GM12891 (cell line): ENCODE results near the gene CYP27A1.

ENCODE experiments used
- DNase-seq: peaks from one replicate; pipeline ENCODE4 v3.0.0; 2011; ENCODE audit warnings: low spot score; ENCODE audit not compliant: insufficient read length
- FAIRE-seq: peaks from 2 replicates; lab custom pipeline; 2011; peaks lifted over from hg19 to GRCh38; lab: Jason Lieb, UNC
- PAX5 ChIP-seq: IDR thresholded peaks from 2 replicates; pipeline ENCODE4 v1.6.1; 2011; ENCODE audit warnings: low read length, moderate library complexity, mild to moderate bottlenecking; ENCODE audit not compliant: insufficient read depth, severe bottlenecking
- POLR2A ChIP-seq: IDR thresholded peaks from 2 replicates; pipeline ENCODE4 v1.6.1; 2011; ENCODE audit warnings: low read depth, low read length, control low read depth
- POLR2AphosphoS5 ChIP-seq: IDR thresholded peaks from 2 replicates; pipeline ENCODE4 v1.6.1; 2011; ENCODE audit warnings: low read depth, low read length, control low read depth
- POU2F2 ChIP-seq: IDR thresholded peaks from 2 replicates; pipeline ENCODE4 v1.6.1; 2011; ENCODE audit warnings: low read depth, mild to moderate bottlenecking, control low read depth, low read length, moderate library complexity
- SPI1 ChIP-seq: IDR thresholded peaks from 2 replicates; pipeline ENCODE4 v1.6.1; 2011; ENCODE audit warnings: low read depth, low read length, control low read depth
- TAF1 ChIP-seq: IDR thresholded peaks from 2 replicates; pipeline ENCODE4 v1.6.1; 2011; ENCODE audit warnings: low read depth, low read length, control low read depth

Gene CYP27A1

GRCh38 chr2:218788529-218789255, 6.7 kb downstream of the CYP27A1 start:
- DNase-seq: no peak
- FAIRE-seq: no peak
- no peak for TF ChIP-seq PAX5
- TF ChIP-seq TAF1: no peak
- no peak for TF ChIP-seq POLR2A
- no peak for TF ChIP-seq SPI1
- no peak for TF ChIP-seq POLR2AphosphoS5
- no peak for TF ChIP-seq POU2F2

DNA sequence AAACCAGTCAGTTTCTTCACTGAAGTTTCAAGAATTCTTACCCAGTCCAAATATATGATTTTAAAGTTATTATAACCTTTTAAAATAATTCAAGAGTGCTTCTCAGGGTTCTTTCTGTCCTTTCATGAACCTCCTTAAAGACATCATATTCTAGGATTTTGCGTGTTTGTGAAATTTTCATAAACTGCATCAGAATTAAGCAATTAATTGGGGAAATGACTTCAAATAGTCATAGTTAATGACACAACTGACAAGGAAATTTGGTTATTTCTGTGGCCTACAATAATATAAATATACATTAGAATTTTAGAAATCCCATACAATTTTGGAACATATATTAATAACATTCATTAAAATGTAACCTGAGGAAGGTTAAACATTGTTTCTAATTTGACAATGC, 10.5 kb downstream of the CYP27A1 start:
- no peak for FAIRE-seq
- TF ChIP-seq SPI1 (no peak), POU2F2 (no peak), PAX5 (no peak), POLR2AphosphoS5 (no peak), POLR2A (no peak), TAF1 (no peak)

DNA sequence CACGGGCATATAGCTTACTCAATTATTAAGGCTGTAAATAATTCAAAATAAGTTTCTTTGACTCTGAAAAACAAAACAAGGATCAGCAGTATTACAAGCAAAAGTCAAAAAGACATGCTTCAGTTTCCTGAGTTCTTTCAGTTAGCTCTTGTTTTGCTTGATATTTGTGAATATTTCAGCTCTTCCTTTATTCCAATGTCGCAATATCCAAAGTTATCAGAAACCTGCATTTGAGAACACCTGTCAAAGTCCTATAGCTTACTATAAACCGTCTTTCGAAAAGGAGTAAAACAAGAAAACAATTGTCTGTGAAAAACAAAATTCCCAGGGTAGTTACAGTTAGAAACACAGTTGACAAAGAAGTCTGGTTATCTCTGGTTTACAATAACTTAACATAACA, 14.7 kb downstream of the CYP27A1 start:
- no peak for TF ChIP-seq POLR2AphosphoS5
- no peak for TF ChIP-seq POLR2A
- no peak for TF ChIP-seq SPI1
- no peak for TF ChIP-seq TAF1
- TF ChIP-seq PAX5: no peak
- TF ChIP-seq POU2F2: no peak
- DNase-seq: no peak
- FAIRE-seq: no peak

More for the DNA sequence above, 10.5 kb downstream of the CYP27A1 start:
- DNase-seq: no peak

GRCh38 chr2:218798767-218799504, 17.0 kb downstream of the CYP27A1 start:
- TF ChIP-seq SPI1 (no peak), TAF1 (no peak), POU2F2 (no peak), POLR2AphosphoS5 (no peak), POLR2A (no peak), PAX5 (no peak)
- FAIRE-seq (no peak), DNase-seq (no peak)

DNA sequence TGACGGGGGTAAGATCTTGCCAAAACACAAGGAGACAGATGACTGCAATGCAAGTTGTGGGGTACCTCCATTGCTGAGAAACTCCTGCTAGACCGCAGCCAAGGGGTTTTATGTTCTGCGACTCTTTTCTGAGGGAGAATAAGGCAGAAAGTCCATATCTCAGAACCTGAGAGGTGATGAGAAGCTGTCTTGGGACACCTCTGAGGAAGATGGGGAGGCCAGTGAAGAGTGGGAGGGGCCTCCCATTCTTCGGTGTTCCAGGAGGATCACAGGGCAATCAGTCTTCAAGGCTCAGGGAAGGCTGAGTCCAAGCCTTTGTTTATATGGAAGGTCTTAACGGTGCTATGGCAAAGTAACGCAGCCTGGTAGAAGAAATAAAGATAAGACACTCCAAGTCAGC, 18.0 kb downstream of the CYP27A1 start:
- DNase-seq (no peak), FAIRE-seq (no peak)
- no peak for TF ChIP-seq SPI1
- no peak for TF ChIP-seq POLR2A
- no peak for TF ChIP-seq POLR2AphosphoS5
- no peak for TF ChIP-seq TAF1
- no peak for TF ChIP-seq POU2F2
- no peak for TF ChIP-seq PAX5

- TF ChIP-seq TAF1 (no peak), PAX5 (no peak), POU2F2 (no peak), POLR2AphosphoS5 (no peak), POLR2A (no peak), SPI1 (no peak)
- DNase-seq (no peak), FAIRE-seq (no peak)
Measured at GRCh38 chr2:218802386-218802994, 20.5 kb downstream of the CYP27A1 start.

DNA sequence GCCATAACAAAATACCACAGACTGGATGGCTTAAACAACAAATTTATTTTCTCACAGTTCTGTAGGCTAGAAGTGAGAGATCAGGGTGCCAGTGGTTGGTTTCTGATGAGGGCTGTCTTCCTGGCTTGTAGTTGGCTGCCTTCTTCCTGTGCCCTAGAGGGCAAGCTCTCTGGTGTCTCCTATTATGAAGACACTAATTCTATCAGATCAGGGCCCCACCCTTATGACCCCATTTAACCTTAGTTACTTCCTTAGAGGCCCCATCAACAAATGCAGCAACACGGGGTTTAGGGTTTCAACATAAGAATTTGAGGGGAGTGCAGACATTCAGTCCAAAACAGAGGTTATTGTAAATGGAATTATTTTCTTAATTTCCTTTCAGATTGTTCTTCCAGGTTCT, 22.9 kb downstream of the CYP27A1 start:
- TF ChIP-seq POLR2AphosphoS5: no peak
- TF ChIP-seq POU2F2: no peak
- TF ChIP-seq PAX5: no peak
- DNase-seq (no peak), FAIRE-seq (no peak)

DNA sequence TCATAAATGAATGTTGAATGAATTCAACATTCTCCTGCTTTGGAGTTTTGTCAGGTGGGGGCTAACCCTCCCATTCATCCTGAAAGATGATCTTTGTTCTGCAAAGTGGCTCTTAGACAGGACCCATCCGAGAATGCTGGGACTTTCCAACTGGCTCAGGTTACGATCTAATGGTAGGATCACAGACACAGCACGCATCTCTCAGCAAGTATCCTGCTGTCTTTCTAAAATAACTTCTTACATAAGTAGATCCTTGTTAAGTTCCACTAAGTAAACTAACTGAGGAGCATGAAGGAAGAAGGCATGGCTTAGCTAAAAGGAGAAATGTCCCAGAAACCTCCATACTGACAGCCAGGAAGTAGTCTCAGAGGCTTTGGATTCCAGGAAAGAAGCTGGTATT, 23.7 kb downstream of the CYP27A1 start:
- no peak for TF ChIP-seq POLR2AphosphoS5
- TF ChIP-seq PAX5: no peak
- TF ChIP-seq POLR2A: no peak
- TF ChIP-seq SPI1: no peak
- no peak for TF ChIP-seq TAF1
- TF ChIP-seq POU2F2: no peak
- FAIRE-seq (peak; percentile 50), DNase-seq (no peak)

- no peak for TF ChIP-seq POU2F2
- TF ChIP-seq POLR2A: no peak
- no peak for TF ChIP-seq POLR2AphosphoS5
- no peak for TF ChIP-seq PAX5
- TF ChIP-seq TAF1: no peak
- TF ChIP-seq SPI1: no peak
- FAIRE-seq: peak; percentile 69
- DNase-seq: no peak
Measured at GRCh38 chr2:218806346-218806978, 24.5 kb downstream of the CYP27A1 start.
